A673 (cell line): ENCODE data around the gene METTL2B.

Source experiments
- EZH2 ChIP-seq: fragments of 200-600 bp; sonication (generic); IDR thresholded peaks from 2 replicates; pipeline ENCODE4 v1.6.1; 2017; ENCODE audit warnings: borderline replicate concordance, low read depth, mild to moderate bottlenecking, mixed read lengths, antibody characterized with exemption, low read length; ENCODE audit not compliant: poor library complexity, severe bottlenecking
- TF ChIP-seq, protein P1 (sequence below): fragments of 300-800, 200-600 bp; sonication (generic); conservative IDR thresholded peaks from 2 replicates; pipeline ENCODE4 v1.5.1; 2017; ENCODE audit warnings: low read depth, mild to moderate bottlenecking, antibody characterized with exemption, low read length, moderate library complexity, mixed read lengths

DNA sequence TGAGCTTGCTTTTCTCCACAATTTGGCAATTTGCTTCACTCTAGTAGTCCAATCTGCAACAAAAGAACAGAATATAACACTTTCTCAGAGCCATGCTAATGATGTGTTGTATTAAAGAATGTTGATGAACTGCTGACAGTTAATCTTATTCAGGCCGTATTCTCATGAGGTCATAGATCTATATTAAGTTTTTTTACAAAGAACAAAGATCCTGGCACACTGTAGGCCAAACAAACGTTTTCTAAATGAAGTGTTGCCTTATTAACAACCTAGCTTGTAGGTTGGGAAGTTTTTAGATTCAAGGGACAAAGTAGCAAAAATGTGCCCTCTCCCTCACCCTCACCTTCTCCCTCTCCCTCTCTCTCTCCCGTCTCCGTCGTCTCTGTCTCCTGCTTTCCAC lies 14.1 kb upstream of the METTL2B start:
- TF ChIP-seq, protein P1, sequence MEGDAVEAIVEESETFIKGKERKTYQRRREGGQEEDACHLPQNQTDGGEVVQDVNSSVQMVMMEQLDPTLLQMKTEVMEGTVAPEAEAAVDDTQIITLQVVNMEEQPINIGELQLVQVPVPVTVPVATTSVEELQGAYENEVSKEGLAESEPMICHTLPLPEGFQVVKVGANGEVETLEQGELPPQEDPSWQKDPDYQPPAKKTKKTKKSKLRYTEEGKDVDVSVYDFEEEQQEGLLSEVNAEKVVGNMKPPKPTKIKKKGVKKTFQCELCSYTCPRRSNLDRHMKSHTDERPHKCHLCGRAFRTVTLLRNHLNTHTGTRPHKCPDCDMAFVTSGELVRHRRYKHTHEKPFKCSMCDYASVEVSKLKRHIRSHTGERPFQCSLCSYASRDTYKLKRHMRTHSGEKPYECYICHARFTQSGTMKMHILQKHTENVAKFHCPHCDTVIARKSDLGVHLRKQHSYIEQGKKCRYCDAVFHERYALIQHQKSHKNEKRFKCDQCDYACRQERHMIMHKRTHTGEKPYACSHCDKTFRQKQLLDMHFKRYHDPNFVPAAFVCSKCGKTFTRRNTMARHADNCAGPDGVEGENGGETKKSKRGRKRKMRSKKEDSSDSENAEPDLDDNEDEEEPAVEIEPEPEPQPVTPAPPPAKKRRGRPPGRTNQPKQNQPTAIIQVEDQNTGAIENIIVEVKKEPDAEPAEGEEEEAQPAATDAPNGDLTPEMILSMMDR: no peak
- TF ChIP-seq EZH2: no peak
